HG02610 (cell line): Measurements from ENCODE around the gene TMEM9.

Experiments
- ATAC-seq: cut with Tn5 transposase; IDR thresholded peaks from one replicate; pipeline ENCODE4 v1.9.1; 2021; ENCODE audit warnings: mild to moderate bottlenecking, moderate library complexity; ENCODE audit not compliant: unreplicated experiment

The TMEM9 gene

DNA sequence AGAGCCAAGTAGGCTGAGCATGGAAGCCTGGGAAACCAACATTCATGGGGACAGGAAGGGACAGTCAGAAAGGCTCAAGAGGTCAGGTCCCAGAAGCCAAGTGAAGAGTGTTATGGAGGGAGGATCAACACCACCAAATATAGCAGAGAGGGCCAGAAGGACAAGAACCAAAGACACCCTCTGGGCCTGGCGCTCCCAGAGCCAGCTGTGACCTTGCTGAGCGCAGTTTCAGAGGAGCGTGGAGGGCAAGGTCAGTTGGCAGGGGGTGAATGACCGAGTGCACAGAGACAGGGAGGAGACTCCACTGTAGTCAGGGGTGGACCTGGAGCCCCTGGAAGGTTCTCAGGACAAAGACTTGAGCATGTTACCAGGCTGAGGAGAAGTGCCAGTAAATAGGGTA is 22.9 kb downstream of the TMEM9 start:
- no peak for ATAC-seq

DNA sequence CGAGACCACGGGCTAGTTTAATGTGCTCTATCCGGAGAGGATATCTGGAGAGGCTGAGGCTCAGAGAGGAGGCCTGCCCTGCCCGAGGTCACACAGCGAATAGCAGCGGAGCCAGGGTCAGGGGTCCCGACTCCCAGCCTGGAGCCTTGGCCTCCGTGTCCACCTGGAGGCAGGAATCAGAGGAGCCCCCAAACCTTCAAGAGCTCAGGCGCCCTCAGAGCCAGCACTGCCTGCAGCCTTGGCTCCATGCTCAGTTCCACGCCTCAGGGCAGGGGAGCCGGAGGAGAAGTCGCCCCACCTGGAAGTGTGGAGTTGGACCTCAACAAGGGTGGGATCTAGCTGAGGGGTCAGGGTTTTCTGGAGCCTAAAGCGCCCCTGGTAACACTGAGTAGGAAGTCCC is 25.3 kb downstream of the TMEM9 start:
- ATAC-seq, result no peak

DNA sequence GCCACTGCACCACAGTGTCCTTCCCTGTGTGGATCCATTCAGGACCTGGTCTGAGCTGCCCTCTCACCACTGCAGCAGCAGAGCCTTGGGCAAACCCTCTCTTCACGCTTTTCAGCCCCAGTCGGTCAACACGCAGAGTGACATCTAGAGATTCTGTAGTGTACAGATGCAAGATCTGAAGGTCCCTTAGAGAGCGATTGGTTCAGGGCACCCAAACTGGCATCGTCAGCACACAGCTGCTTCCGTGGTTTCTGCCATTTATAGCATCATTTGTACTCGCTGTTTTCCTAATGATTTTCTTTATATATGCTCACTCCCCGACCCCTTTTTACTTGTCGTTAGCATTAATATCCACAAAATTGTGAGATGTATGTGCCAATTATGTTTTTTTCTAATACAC is 25.8 kb downstream of the TMEM9 start:
- no peak for ATAC-seq

DNA sequence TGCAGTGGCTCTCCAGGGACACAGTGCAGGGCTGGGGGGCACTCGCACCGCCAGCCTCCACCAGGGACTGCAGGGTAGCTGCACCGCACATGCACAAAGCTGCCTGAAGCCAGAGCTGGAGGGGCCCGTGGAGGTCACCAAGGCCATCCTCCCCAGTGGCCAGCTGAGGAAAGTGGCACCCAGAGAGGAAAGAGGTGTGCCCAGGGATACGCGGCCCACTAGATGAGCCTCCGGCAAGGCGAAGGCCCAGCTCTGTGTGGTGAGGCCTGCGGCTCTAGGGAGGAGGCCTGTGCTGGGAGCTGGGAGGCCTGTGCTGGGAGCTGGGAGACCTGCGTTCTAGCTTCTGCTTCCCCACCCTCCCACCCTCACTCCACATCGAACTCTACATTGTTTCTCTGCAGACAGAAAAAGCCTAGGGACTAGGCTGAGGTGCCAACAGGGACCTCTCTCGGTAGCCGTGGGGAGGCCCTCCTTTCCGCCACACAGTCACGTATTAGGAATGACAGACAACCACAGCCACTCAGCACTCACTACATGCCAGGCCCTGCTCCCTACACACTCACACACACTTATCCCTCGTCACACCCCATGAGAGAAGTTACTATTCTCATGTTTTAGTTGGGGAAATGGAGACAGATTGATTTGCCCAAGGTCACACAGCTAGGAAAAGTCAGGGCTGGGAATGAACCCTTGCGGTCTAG is 26.4 kb downstream of the TMEM9 start:
- no peak for ATAC-seq

DNA sequence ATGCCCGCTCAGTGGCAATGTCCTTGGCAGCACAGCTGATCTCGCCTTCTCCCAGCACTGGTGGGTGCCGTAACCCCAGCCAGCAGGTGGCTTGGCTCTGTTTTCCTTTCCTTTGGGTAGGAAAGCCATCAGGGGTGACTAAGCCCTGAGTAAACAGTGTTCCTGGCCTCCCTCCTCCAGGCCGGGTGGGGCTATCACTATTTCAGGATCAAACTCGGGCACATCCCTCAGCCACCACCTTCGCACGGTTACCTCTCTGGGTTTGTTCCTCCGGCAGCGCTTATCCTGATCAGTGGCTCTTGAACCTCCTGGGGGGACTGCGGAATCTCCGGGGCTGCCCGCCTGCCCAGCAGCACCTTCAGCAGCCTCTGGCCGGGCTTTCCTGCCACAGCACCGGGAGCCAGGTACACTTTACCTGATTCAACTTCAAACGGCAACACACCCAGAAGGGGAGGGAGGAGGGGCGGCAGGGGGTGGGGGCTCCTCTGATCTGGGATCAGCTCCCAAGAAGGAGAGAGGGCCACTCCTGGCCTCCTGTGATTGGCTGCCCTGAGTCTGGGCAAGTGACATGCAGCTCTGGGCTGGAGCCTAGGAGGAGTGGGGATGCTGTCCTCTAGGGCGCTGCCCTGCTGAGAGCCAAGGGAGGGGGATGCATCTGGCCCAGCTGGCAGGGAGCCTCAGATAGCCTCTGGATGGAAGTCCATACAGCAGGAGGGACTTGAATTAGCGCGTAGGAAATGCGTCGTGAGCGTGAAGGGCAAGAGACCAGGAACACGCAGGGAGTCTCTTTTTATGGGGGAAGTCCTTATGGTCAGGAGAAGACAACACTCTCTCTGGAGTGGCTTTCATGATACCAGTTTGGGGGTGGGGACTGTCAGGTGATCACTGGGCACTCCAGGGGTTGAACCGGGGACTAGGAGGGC is 27.2 kb downstream of the TMEM9 start, which contains the start of gene ASCL5:
Gene ASCL5 (minus strand): TSS at position 353 of the 923 bp plus-strand sequence. CDS start 11,812 bp downstream, outside the sequence.
- no peak for ATAC-seq

DNA sequence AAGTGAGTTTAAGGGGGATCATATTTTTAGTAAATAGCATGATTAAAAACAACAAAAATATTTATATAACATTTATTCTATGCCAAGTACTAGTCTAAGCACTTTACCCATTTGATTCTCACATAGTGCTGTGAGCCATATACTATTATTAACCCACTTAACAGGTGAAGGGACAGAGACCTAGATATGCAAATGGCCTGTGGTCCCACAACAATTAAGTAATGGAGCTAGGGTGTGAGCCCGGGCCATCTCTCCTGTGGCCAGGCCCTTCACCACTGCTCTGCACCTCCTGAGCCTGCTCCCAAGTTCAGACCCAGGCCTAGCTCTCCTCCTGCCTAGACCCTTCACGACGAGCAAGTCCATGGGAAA is 27.8 kb downstream of the TMEM9 start:
- no peak for ATAC-seq

DNA sequence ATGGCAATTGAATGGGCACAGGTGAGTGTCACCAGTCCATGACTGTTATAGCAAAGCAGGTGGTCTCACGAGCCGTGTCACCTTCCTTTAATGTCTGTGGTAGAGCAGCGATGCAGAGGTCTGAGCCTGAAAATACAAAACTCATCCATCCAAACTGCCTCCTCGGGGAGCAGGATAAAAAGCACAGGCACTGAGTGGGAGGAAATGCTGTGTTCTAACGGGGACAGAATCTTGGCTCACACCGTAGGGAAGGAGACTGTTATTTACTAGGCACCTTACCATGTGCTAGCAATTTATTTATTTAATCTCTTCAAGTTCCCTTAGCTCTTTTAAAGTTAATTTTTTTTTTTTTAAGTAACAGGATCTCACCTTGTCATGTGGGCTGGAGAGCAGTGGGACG is 28.5 kb downstream of the TMEM9 start:
- ATAC-seq, result no peak

DNA sequence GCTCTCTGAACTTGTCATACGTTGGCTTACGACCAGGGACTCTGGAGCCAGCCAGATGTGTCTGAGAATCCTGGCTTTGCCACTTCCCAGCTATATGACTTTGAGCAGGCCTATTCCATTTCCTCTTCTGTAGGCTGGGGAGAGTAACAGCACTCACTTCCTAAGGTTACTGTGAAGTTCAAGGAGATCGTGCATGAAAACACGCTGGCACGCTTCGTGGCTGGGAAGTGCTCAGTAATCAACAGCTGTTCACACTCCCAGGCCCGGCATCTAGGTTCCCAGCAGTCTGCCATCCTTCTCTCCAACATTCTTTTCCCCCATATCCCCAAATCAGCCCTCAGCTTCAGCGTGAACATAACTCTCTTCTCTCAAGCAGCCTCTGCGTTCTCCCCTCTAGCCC is 29.3 kb downstream of the TMEM9 start:
- no peak for ATAC-seq

DNA sequence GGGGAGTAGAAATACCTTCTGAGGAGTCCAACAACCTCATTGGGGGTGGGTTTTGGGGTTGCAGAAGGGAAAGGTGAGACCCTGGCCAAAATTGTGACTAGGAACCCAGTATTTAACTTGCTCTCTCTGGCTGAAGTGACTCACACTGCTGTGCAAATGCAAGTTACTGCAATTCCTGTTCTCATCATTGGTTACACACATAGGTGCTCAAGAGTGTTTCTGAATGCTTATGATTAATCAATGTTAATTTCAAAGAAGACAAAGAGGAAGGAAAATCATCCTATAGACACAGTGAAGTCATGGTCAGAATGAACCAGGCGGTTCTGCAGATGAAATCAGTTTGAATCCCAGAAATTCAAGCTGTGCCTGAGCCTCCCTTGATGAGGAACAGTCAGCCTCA is 30.4 kb downstream of the TMEM9 start:
- no peak for ATAC-seq

DNA sequence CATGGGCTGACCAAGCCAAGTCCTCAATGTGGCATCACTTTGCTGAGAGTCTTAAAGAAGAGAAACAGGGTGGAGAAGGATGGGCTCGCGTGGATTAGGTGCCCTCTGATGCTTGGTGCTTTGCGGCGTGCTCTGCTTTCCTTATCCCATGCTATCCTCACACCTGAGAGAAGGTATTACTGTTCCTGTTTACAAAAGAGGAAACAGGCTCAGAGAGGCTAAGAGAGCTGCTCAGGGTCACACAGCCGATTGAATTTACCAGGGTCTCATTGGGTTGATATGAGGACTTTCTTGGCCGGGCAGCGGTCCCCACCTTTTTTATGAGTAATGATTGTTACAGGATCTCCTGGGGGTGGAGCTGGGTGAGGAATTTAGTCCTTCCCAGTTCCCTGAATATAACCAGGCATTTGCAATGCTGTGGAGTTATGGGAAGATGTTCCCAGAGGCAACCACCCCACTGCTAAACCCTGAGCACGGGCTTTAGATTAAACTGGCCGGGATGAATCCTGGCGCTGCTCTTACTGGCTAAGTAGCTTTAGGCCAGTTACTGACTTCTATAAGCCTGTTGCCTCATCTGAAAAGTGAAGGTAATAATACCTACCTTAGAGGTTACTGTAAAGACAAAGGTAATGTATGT is 31.8 kb downstream of the TMEM9 start:
- no peak for ATAC-seq

DNA sequence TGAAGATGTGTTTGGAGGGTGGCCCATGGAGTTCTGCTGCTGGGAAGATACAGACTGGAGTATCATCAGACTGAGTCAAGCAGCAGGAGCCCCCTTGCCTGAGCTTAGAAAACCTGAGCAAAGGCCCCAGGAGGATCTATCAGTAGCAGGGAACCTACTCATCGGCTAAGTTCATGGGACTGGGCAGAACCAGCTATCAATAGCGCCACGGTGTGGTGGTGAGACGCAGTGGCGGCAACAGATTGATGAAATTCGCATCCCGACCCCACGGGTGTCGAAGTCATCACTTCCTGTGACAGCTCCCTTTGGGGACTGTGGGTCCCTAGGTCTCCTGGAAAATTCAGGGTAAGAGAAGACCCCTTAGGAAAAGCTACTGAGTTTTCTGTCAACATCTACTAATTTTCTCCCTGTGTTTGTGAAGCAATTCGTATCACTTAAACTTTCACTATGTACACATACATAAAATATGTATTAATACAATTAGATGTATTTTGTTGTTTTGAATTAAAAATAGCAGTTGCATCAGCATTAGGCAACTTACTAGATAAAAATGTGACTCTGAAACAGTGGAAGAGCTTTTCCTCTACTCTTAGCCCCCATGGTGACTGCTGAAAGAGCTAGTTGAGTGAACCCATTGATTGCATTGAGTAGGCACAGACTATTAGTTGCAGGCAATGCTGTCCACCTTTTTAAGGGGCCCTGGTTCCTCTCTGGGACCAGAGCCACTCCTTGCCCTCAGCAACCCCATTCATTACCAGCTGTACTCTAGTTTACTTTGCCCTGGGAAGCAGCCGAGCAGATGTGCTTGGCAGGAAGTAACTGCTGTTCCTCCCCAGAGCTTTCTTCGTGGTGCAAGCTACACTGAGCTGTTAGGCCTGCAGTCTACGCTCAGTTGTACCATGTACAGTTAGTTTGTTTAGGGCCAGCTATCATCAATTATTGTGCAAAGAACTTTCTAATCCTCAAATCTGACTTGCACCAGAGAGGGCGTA is 34.8 kb downstream of the TMEM9 start:
- no peak for ATAC-seq

DNA sequence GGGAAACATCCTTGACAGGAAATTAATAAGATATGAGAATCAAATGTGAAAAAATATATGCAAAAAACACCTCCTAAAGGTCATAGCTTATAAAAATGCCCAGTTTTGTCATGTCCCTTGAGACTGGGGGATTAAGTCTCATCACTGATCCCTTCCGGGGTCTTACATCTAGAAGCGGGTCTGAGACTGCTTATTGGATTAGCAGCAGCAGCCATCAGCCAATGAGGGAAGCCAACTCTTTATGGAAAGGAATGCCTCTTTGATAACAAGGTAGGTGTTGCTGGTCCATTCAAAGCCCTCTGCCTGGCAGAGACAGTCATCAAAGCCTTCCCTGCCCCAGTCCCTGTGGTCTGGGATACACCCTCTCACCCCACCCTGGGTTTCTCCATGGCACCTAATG is 38.2 kb downstream of the TMEM9 start:
- no peak for ATAC-seq

DNA sequence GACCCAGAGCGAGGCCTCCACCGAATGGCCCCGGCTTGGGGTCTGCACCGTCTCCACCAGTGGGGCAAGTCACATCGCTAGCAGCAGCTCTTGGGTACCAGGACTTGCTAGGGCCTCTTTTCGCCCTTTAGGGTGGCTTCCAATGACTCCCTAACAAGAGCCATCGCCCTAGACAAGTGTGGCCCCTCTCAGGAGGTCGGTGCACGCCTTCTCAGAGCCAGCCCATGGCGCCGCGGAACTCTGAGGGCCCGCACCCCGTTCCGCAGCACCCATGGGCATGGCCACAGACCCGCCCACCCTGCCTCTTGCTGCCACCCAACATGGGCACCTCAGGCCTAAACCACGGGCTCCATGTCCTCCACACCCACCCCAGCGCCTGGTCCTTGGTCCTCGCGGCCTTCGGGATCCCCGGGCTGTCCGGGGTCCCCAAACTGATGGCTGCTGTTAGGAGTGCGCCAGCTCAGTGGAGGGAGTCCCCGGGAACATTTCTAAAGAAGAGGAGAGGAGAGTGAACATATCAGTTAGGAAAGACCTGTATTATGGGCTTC is 38.8 kb downstream of the TMEM9 start:
- no peak for ATAC-seq

DNA sequence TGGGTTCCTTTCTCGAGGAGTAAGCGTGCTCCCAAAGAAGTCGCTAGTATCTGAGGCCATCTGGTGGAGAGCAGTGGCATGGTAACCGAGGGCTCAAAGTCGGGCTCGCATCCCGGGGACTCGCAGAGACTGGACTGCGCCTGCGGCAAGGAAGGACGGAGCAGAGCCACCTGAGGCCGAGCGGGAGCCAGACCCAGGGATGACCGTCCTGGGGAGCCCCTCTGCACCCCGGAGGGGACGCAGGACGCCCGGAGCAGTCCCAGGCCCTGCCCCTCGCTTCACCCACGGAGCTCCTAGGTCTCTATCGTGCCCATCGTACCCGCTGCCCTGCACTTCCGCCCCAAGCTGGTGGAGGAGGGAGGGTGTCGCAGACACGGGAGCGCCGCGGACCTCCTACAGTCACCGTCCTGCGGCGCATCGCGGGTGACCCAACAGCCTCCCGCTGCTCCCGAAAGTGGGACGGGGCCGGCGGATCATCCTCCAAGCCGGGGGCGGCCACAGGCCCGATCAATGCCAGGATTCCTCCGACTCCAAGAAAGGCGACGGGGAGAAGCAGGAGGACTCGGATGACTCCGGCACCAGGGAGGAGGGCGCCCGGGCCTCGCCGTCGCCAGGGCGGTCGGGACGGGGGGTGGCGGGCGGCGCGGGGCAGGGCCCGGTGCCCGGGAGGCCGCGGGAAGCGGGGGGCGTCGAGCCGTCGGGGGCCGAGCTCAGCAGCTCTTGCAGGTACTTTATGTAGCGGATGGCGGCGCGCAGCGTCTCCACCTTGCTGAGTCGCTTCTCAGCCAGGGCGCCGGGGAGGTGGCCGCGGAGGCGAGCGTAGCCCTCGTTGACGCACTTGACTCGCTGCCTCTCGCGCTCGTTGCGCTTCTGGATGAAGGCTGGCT is 39.8 kb downstream of the TMEM9 start:
- ATAC-seq, result peak; percentile 84

DNA sequence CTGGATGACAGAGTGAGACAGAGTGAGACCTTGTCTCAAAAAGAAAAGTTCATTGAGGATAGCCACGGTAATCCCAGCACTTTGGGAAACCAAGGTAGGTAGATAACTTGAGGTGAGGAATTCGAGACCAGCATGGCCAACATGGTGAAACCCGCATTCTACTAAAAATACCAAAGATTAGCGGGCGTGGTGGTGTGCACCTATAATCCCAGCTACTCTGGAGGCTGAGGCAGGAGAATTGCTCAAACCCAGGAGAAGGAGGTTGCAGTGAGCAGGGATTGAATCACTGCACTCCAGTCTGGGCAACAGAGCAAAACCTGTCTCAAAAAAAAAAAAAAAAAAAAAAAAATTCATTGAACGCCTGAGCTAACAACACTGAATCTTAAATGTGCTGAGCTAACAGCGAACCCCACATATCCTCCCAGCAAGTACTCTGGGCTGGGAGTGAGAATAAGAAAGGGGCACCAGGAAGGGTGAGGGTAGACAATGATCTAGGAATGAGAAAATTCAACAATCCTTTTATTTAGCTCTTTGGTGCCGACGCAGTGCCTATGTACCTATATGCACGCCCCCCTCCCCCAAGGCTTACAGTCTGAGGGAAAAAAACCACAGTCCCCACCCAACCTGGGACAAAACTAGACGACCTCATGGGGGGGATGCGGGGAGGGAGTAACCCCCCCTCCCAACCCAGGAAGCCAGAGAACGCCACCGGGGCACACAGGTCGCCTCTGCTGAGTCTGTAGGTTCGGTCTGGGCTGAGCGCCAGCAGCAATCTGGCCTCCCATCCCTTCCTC is 40.6 kb downstream of the TMEM9 start:
- no peak for ATAC-seq

DNA sequence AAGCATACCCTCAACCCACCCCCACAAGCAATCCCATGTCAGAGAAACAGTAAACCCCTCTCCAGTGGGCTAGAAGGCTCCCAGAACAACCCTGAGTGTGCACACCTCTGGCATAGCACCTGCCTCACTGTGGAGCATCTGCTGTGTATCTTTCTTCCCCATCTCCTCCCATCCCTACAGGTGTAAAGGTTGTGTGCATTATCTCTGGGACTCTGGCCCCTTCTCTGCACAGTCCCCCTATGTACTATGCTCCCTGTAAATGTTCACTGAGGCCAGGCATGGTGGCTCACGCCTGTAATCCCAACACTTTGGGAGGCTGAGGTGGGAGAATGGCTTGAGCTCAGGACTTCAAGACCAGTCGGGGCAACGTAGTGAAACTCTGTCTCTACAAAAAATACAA is 41.3 kb downstream of the TMEM9 start:
- ATAC-seq, result no peak

DNA sequence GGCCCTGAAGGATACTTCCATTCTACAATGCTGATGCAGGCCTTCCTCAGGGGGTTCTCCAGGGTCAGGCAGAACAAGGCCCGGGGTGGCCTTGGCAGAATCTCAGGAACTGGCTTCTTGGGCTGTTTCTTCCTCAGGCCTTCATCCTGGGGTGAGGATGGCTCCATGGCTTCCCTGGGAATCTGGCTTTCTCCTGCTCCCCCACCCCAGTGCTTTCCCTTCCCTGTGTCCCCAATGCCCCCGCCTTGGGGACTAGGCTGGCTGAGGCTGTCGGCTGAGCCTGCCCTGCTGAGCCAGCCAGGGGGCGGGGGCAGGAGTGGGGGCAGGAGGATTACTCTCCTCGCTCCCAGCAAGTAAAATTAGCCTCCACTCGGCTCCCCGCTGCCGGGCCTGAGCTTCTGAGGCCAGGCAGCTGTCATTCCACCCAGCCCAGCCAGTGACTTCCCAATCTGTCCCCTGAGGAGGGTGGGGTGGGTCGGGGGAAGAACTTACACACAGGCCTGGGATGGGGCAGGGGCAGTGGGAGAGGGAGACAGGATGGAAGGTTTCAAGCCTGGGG is 42.0 kb downstream of the TMEM9 start, which contains the start of gene CACNA1S:
Gene CACNA1S (minus strand): TSS at position 254 of the 559 bp plus-strand sequence. CDS start 87 bp downstream, at position 167.
- ATAC-seq, result no peak

DNA sequence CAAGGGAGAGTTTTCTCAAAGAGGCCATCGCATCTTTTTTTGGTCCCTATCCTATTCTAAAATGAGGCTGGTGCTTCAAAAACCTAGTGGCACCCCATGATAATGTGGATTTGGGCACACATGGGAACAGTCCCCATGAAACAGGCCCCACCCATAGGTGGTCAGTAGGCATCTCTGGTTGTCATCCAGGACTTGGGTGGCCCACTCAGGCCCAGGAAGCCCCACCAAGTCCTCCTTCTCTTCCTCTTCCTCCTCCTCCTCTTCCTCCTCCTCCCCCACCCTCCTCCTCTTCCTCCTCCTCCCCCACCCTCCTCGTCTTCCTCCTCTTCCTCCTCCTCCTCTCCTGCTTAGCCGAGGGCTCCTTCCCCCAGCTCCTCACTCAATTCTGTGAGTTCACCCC is 42.6 kb downstream of the TMEM9 start:
- no peak for ATAC-seq
